K562 (cell line): ENCODE data around the gene CCDC116. TPM values are rescaled to one million over a fixed set of nuclear protein-coding genes. Genes with fewer than 3 reads are reported as not detected.

Source experiments
- DIDO1 ChIP-seq: fragments of 450-650 bp; IDR thresholded peaks from 2 replicates; pipeline ENCODE4 v1.6.1; 2016; ENCODE audit warnings: low read depth, missing biosample characterization, missing genetic modification characterization
- ESRRB ChIP-seq: fragments of 250-450 bp; sonication (Bioruptor Pico); IDR thresholded peaks from 2 replicates; pipeline ENCODE4 v1.5.0; 2020; ENCODE audit warnings: mild to moderate bottlenecking, moderate library complexity, borderline replicate concordance
- EWSR1 ChIP-seq: fragments of 450-650 bp; IDR thresholded peaks from 2 replicates; pipeline ENCODE4 v1.6.1; 2018; ENCODE audit warnings: borderline replicate concordance, mild to moderate bottlenecking, low read depth, moderate library complexity; ENCODE audit not compliant: partially characterized antibody
- JUNB ChIP-seq: fragments of 450-650 bp; formaldehyde crosslinking; conservative IDR thresholded peaks from 2 replicates; pipeline ENCODE4 v1.4.0; 2020; ENCODE audit warnings: mild to moderate bottlenecking
- POLR3G ChIP-seq: IDR thresholded peaks from 2 replicates; pipeline ENCODE4 v1.6.1; 2011; ENCODE audit not compliant: insufficient read length, insufficient replicate concordance; ENCODE audit errors: extremely low read depth
- PTBP1 ChIP-seq: fragments of 200-400 bp; formaldehyde crosslinking; IDR thresholded peaks from 2 replicates; pipeline ENCODE4 v1.6.1; 2017; ENCODE audit warnings: low read depth, low read length
- RFX7 ChIP-seq: fragments of 250-450 bp; sonication (Bioruptor Pico); IDR thresholded peaks from 2 replicates; pipeline ENCODE4 v1.5.1; 2021; ENCODE audit warnings: mild to moderate bottlenecking
- TAF15 ChIP-seq: fragments of 200-400 bp; formaldehyde crosslinking; IDR thresholded peaks from 2 replicates; pipeline ENCODE4 v1.6.1; 2017; ENCODE audit warnings: mild to moderate bottlenecking, low read depth, low read length, moderate library complexity
- ZNF133 ChIP-seq: fragments of 250-450 bp; sonication (Bioruptor Pico); IDR thresholded peaks from 2 replicates; pipeline ENCODE4 v1.4.0; 2020; ENCODE audit warnings: mild to moderate bottlenecking
- ZNF324 ChIP-seq: fragments of 250-450 bp; sonication (Bioruptor Pico); IDR thresholded peaks from 2 replicates; pipeline ENCODE4 v1.4.0; 2020; ENCODE audit warnings: mild to moderate bottlenecking
- ZNF431 ChIP-seq: sonication (generic); formaldehyde crosslinking; IDR thresholded peaks from 2 replicates; pipeline ENCODE4 v1.8.0; 2022; ENCODE audit warnings: mild to moderate bottlenecking, missing genetic modification reagents
- ZNF561 ChIP-seq: fragments of 450-650 bp; formaldehyde crosslinking; conservative IDR thresholded peaks from 2 replicates; pipeline ENCODE4 v1.4.0; 2020; ENCODE audit warnings: mild to moderate bottlenecking, moderate library complexity
- polyA plus RNA-seq, 8 experiments: library from polyadenylated mRNA; depleted of rRNA in 4 of 8; stranded (reverse) in 5 of 8; unstranded in 3 of 8; fragments of >200 nt; fragmentation: Nextera tagmentation in 2 of 8; fragmentation: Illumina TruSeq in 1 of 8; extraction: Ambion mirVana in 2 of 8; extraction: Trizol in 1 of 8; gene quantifications; 2 replicates each; pipeline versions ENCODE4 v1.2.1 to v1.2.3, GENCODE V29; 2011 to 2014; ENCODE audit warnings: inconsistent platforms in 1 of 8, missing spikeins in 1 of 8
- total RNA-seq, 7 experiments: library from RNA; depleted of rRNA in 6 of 7; stranded (reverse); fragments of >200 nt in 6 of 7; fragmentation: Illumina TruSeq in 2 of 7; extraction: Trizol in 2 of 7; gene quantifications; 2 replicates each; pipeline versions ENCODE4 v1.2.1 to v1.2.3, GENCODE V29; 2011 to 2021; ENCODE audit warnings: low replicate concordance in 1 of 7
- TF ChIP-seq, protein P1 (sequence below), 2 experiments: fragments of 450-650 bp; IDR thresholded peaks; 2 replicates each; pipeline ENCODE4 v1.6.1; 2018; ENCODE audit warnings: mild to moderate bottlenecking in 2 of 2, low read depth in 1 of 2; ENCODE audit not compliant: partially characterized antibody in 2 of 2
- TF ChIP-seq, protein P2 (sequence below): sonication (generic); formaldehyde crosslinking; IDR thresholded peaks from 2 replicates; pipeline ENCODE4 v1.5.0; 2020; ENCODE audit warnings: missing genetic modification reagents
- TF ChIP-seq, protein P3 (sequence below): sonication (generic); formaldehyde crosslinking; IDR thresholded peaks from 2 replicates; pipeline ENCODE4 v1.8.1; 2022; ENCODE audit warnings: missing genetic modification reagents
- TF ChIP-seq, protein P4 (sequence below): fragments of 250-450 bp; sonication (Bioruptor Pico); IDR thresholded peaks from 2 replicates; pipeline ENCODE4 v1.4.0; 2020; ENCODE audit warnings: mild to moderate bottlenecking, moderate library complexity
- TF ChIP-seq, protein P5 (sequence below): fragments of 250-450 bp; sonication (Bioruptor Pico); IDR thresholded peaks from 2 replicates; pipeline ENCODE4 v1.4.0; 2020; ENCODE audit warnings: borderline replicate concordance

Gene CCDC116
- total and polyA plus RNA-seq, 9 of the 15 experiments (the other 6 are each of a cell fraction or from before 2014, with no cell fraction given) = 1.6 to 11.3 (median 4.7) TPM

DNA sequence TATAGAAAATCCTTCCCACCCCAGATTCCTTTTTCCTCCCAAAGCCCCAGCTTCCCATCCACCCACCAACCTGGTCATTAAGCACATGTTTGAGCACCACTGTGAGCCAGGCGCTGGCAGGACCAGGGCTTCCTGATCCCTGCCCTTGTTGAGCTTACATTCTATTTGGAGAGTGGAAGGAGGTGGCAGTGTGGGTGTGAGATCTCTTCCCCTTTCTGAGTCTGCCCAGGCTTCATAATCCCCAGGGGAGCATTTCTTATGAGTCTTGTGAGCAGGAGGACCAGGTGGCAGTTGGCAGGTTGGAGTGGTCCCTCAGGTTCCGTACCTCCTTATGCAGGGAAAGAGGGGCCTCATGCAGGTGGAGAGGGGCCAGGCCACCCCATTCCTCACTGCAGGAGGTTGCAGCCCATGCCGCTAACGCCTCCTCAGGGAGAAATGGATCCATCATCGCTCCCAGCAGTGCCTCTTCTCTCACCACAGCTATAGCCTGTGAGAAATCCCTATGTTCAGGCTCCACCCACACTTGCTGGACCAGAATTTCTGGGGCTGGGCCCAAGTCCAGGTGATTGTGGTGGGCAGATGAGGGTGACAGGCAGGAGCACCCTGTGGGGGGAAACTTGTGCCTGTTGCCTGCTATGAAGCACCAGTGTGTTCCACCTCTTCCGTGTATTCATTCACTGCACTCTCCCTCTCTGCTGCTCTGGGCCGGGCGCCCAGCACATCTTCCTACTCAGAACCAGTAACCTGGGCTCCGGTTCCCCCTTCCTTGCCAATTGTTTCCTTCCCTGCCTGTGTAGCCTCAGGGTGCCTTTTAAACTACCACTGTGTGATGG, 41.5 kb upstream of the CCDC116 start (continued):
- TF ChIP-seq, protein P1, sequence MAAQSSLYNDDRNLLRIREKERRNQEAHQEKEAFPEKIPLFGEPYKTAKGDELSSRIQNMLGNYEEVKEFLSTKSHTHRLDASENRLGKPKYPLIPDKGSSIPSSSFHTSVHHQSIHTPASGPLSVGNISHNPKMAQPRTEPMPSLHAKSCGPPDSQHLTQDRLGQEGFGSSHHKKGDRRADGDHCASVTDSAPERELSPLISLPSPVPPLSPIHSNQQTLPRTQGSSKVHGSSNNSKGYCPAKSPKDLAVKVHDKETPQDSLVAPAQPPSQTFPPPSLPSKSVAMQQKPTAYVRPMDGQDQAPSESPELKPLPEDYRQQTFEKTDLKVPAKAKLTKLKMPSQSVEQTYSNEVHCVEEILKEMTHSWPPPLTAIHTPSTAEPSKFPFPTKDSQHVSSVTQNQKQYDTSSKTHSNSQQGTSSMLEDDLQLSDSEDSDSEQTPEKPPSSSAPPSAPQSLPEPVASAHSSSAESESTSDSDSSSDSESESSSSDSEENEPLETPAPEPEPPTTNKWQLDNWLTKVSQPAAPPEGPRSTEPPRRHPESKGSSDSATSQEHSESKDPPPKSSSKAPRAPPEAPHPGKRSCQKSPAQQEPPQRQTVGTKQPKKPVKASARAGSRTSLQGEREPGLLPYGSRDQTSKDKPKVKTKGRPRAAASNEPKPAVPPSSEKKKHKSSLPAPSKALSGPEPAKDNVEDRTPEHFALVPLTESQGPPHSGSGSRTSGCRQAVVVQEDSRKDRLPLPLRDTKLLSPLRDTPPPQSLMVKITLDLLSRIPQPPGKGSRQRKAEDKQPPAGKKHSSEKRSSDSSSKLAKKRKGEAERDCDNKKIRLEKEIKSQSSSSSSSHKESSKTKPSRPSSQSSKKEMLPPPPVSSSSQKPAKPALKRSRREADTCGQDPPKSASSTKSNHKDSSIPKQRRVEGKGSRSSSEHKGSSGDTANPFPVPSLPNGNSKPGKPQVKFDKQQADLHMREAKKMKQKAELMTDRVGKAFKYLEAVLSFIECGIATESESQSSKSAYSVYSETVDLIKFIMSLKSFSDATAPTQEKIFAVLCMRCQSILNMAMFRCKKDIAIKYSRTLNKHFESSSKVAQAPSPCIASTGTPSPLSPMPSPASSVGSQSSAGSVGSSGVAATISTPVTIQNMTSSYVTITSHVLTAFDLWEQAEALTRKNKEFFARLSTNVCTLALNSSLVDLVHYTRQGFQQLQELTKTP (IDR thresholded peaks at IDR 0.05; ENCODE audit: low read depth in 1 of 2, partially characterized antibody in 2 of 2) = no peak
- TF ChIP-seq PTBP1 (no peak), POLR3G (no peak), TAF15 (peak; percentile 39; the same call in 1 of the 2 replicates), ZNF431 (no peak), ZNF133 (CRISPR knock-in tag) (0 out of 2 replicates have a peak, but pooled peaks have one; percentile 15), ESRRB (CRISPR knock-in tag) (no peak), ZNF324 (CRISPR knock-in tag) (no peak), EWSR1 (no peak), JUNB (CRISPR knock-in tag) (peak; percentile 41; the same call in 1 of the 2 replicates), ZNF561 (CRISPR knock-in tag) (0 out of 2 replicates have a peak, but pooled peaks have one; percentile 47), RFX7 (CRISPR knock-in tag) (no peak), DIDO1 (tag) (no peak)
- TF ChIP-seq, protein P2, sequence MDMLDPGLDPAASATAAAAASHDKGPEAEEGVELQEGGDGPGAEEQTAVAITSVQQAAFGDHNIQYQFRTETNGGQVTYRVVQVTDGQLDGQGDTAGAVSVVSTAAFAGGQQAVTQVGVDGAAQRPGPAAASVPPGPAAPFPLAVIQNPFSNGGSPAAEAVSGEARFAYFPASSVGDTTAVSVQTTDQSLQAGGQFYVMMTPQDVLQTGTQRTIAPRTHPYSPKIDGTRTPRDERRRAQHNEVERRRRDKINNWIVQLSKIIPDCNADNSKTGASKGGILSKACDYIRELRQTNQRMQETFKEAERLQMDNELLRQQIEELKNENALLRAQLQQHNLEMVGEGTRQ (CRISPR knock-in tag) = peak; percentile 14; the same call in 1 of the 2 replicates
- TF ChIP-seq, protein P3, sequence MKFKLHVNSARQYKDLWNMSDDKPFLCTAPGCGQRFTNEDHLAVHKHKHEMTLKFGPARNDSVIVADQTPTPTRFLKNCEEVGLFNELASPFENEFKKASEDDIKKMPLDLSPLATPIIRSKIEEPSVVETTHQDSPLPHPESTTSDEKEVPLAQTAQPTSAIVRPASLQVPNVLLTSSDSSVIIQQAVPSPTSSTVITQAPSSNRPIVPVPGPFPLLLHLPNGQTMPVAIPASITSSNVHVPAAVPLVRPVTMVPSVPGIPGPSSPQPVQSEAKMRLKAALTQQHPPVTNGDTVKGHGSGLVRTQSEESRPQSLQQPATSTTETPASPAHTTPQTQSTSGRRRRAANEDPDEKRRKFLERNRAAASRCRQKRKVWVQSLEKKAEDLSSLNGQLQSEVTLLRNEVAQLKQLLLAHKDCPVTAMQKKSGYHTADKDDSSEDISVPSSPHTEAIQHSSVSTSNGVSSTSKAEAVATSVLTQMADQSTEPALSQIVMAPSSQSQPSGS (CRISPR knock-in tag) = no peak
- TF ChIP-seq, protein P4, sequence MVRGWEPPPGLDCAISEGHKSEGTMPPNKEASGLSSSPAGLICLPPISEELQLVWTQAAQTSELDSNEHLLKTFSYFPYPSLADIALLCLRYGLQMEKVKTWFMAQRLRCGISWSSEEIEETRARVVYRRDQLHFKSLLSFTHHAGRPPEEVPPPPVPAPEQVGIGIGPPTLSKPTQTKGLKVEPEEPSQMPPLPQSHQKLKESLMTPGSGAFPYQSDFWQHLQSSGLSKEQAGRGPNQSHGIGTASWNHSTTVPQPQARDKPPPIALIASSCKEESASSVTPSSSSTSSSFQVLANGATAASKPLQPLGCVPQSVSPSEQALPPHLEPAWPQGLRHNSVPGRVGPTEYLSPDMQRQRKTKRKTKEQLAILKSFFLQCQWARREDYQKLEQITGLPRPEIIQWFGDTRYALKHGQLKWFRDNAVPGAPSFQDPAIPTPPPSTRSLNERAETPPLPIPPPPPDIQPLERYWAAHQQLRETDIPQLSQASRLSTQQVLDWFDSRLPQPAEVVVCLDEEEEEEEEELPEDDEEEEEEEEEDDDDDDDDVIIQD = no peak
- TF ChIP-seq, protein P5, sequence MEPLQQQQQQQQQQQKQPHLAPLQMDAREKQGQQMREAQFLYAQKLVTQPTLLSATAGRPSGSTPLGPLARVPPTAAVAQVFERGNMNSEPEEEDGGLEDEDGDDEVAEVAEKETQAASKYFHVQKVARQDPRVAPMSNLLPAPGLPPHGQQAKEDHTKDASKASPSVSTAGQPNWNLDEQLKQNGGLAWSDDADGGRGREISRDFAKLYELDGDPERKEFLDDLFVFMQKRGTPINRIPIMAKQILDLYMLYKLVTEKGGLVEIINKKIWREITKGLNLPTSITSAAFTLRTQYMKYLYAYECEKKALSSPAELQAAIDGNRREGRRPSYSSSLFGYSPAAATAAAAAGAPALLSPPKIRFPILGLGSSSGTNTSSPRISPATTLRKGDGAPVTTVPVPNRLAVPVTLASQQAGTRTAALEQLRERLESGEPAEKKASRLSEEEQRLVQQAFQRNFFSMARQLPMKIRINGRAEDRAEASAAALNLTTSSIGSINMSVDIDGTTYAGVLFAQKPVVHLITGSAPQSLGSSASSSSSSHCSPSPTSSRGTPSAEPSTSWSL (CRISPR knock-in tag) = 0 out of 2 replicates have a peak, but pooled peaks have one; percentile 16
